DND-41 (cell line): Measurements from ENCODE around the gene RAB7B.

Experiments
- ATAC-seq: fragments of 200-7000 bp; cut with Tn5 transposase; 3 replicates; pipeline ENCODE4 v1.9.1; 2021; ENCODE audit warnings: low read depth; ENCODE audit not compliant: insufficient read depth
- DNase-seq: peaks from one replicate; pipeline ENCODE4 v3.0.0-alpha.2; 2020
- H2AFZ ChIP-seq: 2 replicates; pipeline ENCODE4 v1.6.0; 2012; ENCODE audit warnings: low read depth, low read length
- H3K27ac ChIP-seq: 2 replicates; pipeline ENCODE4 v1.5.1; 2012; ENCODE audit warnings: low read length, inconsistent platforms
- H3K27me3 ChIP-seq: fragments of 200-600 bp; sonication (generic); 2 replicates; pipeline ENCODE4 v1.6.0; 2012; ENCODE audit warnings: low read length, mild to moderate bottlenecking, inconsistent platforms; ENCODE audit not compliant: insufficient read depth, poor library complexity
- H3K36me3 ChIP-seq: 2 replicates; pipeline ENCODE4 v1.5.1; 2012; ENCODE audit warnings: low read length, inconsistent platforms; ENCODE audit not compliant: insufficient read depth
- H3K4me1 ChIP-seq: 2 replicates; pipeline ENCODE4 v1.5.1; 2012; ENCODE audit warnings: mild to moderate bottlenecking, low read length; ENCODE audit not compliant: insufficient read depth
- H3K4me2 ChIP-seq: 2 replicates; pipeline ENCODE4 v1.6.0; 2012; ENCODE audit warnings: mild to moderate bottlenecking, moderate library complexity, low read length, inconsistent platforms; ENCODE audit not compliant: insufficient read depth
- H3K4me3 ChIP-seq, 2 experiments: fragments of 200-600 bp in 1 of 2; shearing (Covaris generic) in 1 of 2; 2 replicates each; pipeline ENCODE4 v1.5.1; 2012 to 2016; ENCODE audit warnings: inconsistent platforms in 2 of 2, low read length in 2 of 2, mild to moderate bottlenecking in 2 of 2, low read depth in 1 of 2, moderate library complexity in 1 of 2
- H3K79me2 ChIP-seq: 2 replicates; pipeline ENCODE4 v1.6.0; 2012; ENCODE audit warnings: low read length, inconsistent platforms; ENCODE audit not compliant: insufficient read depth
- H3K9ac ChIP-seq: 2 replicates; pipeline ENCODE4 v1.6.0; 2012; ENCODE audit warnings: low read depth, mild to moderate bottlenecking, inconsistent platforms, low read length, moderate library complexity
- H3K9me3 ChIP-seq: 2 replicates; pipeline ENCODE4 v1.5.1; 2012; ENCODE audit warnings: low read length, moderate library complexity, mild to moderate bottlenecking, inconsistent platforms; ENCODE audit not compliant: insufficient read depth, severe bottlenecking
- H4K20me1 ChIP-seq: 2 replicates; pipeline ENCODE4 v1.6.0; 2012; ENCODE audit warnings: low read length; ENCODE audit not compliant: insufficient read depth
- EZH2 ChIP-seq: IDR thresholded peaks from 3 replicates; pipeline ENCODE4 v1.6.1; 2012; ENCODE audit warnings: borderline replicate concordance, low read depth, mild to moderate bottlenecking, moderate library complexity, low read length, inconsistent platforms; ENCODE audit not compliant: severe bottlenecking
- TF ChIP-seq, protein P1 (sequence below): IDR thresholded peaks from 2 replicates; pipeline ENCODE4 v1.5.1; 2012; ENCODE audit warnings: borderline replicate concordance, low read length, moderate library complexity, mild to moderate bottlenecking; ENCODE audit not compliant: poor library complexity, severe bottlenecking; ENCODE audit errors: extremely low read depth

The RAB7B gene

DNA sequence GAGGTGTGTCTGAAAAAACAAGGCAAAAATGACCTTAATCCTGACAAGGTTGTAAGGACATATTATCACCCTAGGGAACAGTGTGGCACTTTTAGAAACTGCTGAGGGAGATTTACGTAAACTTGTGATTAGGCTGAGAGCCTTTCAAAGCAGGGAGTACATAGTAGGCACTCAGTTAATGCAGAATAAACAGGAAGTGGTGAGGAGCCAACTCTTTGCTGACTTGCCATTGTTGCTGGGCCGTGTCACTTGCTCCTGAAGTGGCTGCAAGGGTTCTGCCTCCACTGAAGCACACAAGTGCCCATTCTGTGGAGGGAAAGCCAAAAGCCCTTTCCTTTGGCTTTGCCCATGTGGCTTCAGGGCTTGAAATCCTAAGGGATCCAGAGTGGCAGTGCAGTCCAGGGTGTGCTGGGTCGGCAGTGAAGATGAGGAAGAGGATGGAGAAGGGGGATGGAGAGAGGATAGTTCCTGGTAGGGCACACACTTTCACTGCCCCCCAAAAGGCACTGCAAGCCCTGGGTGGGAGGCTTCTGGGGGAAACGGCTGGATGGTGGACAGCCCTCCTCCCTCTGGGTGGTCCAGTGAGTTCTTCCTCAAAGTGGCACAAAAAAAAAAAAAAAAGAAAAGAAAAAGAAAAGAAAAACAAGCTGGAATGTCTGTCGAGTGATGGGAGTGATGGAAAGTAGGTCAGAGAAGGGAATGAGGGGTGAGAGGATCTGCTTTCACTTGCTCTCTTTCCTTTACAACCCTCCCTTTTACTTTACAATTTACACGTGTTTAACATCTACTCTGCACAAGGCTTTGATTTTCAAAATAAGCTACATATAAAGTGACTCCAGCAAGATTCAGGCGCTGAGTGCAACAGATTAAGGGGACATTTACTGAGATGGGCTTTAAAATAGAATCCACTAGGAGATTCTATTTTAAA is 36.1 kb upstream of the RAB7B start:
- no peak overlapping the region for H3K4me2 ChIP-seq
- H3K9ac ChIP-seq, result no peak overlapping the region
- no peak overlapping the region for H2AFZ ChIP-seq
- no peaks in the 10 kb centered on the region for H3K9me3 ChIP-seq
- H3K27ac ChIP-seq, result no peak overlapping the region
- peaks cover 35% of the 10 kb centered on the region for H3K27me3 ChIP-seq
- no peaks in the 10 kb centered on the region for H4K20me1 ChIP-seq
- H3K4me1 ChIP-seq, result no peaks in the 10 kb centered on the region
- no peaks in the 10 kb centered on the region for H3K79me2 ChIP-seq
- no peak for DNase-seq
- ATAC-seq, result no peak
- H3K4me3 ChIP-seq, result no peak overlapping the region
- no peaks in the 10 kb centered on the region for H3K36me3 ChIP-seq
- TF ChIP-seq EZH2, result no peak
- TF ChIP-seq, protein P1, sequence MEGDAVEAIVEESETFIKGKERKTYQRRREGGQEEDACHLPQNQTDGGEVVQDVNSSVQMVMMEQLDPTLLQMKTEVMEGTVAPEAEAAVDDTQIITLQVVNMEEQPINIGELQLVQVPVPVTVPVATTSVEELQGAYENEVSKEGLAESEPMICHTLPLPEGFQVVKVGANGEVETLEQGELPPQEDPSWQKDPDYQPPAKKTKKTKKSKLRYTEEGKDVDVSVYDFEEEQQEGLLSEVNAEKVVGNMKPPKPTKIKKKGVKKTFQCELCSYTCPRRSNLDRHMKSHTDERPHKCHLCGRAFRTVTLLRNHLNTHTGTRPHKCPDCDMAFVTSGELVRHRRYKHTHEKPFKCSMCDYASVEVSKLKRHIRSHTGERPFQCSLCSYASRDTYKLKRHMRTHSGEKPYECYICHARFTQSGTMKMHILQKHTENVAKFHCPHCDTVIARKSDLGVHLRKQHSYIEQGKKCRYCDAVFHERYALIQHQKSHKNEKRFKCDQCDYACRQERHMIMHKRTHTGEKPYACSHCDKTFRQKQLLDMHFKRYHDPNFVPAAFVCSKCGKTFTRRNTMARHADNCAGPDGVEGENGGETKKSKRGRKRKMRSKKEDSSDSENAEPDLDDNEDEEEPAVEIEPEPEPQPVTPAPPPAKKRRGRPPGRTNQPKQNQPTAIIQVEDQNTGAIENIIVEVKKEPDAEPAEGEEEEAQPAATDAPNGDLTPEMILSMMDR, result no peak

DNA sequence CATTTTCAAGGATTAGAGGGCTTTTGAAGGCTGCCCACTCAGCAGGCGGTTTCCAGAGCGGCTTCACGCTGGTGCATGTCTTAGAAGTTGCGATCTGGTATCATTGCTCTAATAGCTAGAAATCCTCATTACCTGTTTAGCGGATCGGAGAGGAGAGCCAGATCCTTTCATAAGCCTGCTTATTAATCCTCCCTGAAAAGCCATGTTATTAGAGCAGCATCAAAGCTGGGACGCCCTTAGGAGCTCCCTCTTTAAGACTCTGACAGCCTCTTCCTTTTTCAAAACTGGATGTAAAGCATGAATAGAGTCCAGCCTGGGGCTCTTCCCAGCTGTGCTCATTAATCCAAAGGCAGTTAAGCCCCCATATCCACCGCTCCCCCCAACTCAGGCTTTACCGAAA is 34.4 kb upstream of the RAB7B start:
- DNase-seq, result no peak
- Histone ChIP-seq H3K9ac (no peak overlapping the region), H3K27ac (no peak overlapping the region)

GRCh38 chr1:206036663-206037455 is 33.7 kb upstream of the RAB7B start:
- Histone ChIP-seq H3K27me3 (peaks cover 45% of the 10 kb centered on the region), H3K4me2 (no peak overlapping the region), H3K4me3 (no peak overlapping the region), H3K79me2 (no peaks in the 10 kb centered on the region), H3K36me3 (no peaks in the 10 kb centered on the region), H2AFZ (no peak overlapping the region), H3K4me1 (no peaks in the 10 kb centered on the region), H4K20me1 (no peaks in the 10 kb centered on the region), H3K9me3 (no peaks in the 10 kb centered on the region), H3K27ac (no peak overlapping the region), H3K9ac (no peak overlapping the region)
- no peak for ATAC-seq
- no peak for TF ChIP-seq EZH2
- TF ChIP-seq, protein P1, result no peak
- DNase-seq, result no peak

More for the DNA sequence above, 34.4 kb upstream of the RAB7B start:
- H3K79me2 ChIP-seq, result no peaks in the 10 kb centered on the region
- H3K4me3 ChIP-seq, result no peak overlapping the region
- TF ChIP-seq, protein P1, result no peak
- no peak for TF ChIP-seq EZH2
- no peaks in the 10 kb centered on the region for H3K4me1 ChIP-seq
- no peak for ATAC-seq
- H3K9me3 ChIP-seq, result no peaks in the 10 kb centered on the region
- no peak overlapping the region for H3K4me2 ChIP-seq
- no peak overlapping the region for H2AFZ ChIP-seq
- H4K20me1 ChIP-seq, result no peaks in the 10 kb centered on the region
- no peaks in the 10 kb centered on the region for H3K36me3 ChIP-seq
- peaks cover 45% of the 10 kb centered on the region for H3K27me3 ChIP-seq
